Activated CD8-positive, alpha-beta memory T cell treated with anti-CD3 and anti-CD28 coated beads for 4 hours (primary cell): ENCODE data around the gene CALHM6.

Experiments used
- DNase-seq, 2 donors: peaks; one replicate each; pipeline ENCODE4 v3.0.0-alpha.2; 2020; ENCODE audit warnings: low read depth in 2 of 2

Gene CALHM6

DNA sequence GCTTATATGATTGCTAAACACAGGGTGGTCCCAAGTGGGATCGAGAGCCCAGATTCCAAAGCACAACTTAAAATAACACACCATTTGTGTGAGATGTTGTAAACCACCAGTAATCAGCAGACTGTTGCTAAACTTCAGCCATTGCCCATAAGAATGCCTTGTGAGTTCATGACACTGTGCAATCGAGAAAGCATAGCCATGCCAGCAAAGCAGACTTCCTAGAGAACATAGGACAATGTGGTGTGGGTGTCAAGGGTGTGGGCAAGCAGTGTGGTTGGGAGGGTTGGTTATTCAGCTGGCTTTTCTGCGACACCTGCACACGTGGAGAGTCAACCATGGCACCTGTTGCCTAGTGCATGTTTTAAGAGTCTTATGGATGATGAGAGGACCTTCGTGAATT lies 16.1 kb upstream of the CALHM6 start:
- no peak for DNase-seq

DNA sequence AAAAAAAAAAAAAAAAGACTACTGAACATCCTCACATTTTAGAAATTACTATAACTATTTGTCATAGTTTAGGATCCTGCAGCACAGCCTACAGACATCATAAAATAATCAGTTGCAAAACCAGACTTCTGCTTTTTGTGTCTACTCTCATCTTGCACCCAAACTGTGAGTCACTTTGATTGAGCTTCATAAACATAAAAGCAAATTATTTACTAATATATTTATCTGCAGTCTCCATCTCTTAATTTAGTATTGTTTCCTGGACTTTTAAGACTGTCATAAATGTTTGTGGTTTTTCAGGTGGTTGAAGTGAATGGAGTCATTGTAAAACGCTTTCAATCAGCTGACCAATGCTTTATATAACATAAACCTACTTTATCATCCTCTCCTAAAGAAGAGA lies 14.8 kb upstream of the CALHM6 start:
- DNase-seq = no peak

DNA sequence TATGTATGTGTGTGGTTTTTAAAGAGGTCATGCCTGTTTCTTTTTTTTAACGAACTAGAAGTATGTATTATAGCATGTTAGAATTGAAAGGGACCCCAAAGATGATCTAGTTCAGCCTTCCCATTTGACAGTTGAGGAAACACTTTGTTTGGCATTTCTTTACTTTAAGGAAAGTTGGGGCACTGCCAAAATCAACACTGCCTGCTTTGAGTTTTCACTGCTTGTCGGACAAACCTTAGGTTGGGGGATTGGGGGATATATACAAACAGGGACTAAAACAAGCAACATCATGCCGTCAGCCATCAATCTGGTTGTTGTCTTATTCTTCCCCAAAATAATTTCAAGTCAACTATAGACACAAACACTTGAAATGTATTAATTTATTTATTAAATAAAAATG lies 14.1 kb upstream of the CALHM6 start:
- no peak for DNase-seq

DNA sequence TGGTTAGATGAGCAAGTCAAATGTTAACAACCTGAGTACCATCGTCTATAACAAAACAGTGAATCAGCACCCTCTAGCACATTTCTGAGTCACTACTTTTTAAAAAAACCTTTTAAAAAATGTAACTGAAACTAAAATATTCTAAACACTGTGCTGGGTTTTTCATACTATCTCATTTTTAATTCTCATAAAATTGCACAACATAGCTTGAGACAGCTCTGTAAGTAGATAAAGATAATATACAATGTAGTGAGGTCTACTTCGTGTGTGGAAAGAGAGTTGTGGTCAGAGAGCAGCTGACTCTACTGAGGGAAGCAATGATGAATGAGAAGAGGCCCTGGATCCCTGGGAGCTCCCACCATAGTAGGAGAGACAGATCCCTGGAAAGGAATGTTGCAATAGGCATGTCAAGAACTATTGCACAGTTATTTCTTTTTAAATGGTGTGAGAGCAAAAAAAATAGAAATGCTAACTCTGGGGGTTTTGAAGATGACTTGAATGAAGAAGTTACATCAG lies 13.6 kb upstream of the CALHM6 start:
- DNase-seq = no peak

DNA sequence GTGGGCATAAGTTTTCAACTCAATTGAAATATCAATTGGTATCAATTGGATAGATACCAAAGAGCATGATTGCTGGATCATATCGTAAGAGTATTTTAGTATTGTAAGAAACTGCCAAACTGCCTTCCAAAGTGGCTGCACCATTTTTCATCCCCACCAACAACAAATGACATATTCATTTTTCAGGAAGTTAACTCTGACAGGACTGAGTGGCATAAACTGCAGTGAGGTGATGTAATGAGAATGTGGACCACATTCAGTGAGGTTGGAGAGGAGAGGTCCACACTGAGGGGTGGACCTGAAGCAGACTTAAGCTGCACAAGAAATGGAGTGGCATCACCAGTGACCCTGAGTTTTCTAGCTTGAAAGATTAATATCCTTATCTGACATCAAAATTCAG lies 11.6 kb upstream of the CALHM6 start:
- no peak for DNase-seq

DNA sequence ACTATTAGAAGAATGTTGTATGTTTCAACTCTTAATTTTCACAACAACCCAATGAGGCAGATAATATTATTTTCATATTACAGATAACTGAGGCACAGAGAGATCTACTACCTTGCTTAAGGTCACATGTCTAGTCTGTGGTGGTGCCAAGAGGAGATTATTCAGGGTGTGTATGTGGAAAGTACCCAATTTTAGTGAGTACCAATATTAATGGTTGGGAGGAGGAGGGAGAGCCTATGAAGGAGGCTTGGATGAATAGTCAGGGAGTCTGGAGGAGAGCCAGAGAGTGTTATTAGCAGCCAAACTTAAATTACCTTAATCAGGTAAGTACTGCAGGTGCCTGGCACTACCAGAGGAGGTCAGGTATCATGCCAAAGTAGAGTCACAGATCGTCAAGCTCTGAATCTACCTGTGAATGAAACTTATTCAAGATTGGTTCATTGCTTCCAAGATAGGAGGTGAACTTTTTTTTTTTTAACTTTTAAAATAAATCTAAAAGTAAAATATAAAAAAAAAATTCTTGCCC lies 10.9 kb upstream of the CALHM6 start:
- DNase-seq = no peak

DNA sequence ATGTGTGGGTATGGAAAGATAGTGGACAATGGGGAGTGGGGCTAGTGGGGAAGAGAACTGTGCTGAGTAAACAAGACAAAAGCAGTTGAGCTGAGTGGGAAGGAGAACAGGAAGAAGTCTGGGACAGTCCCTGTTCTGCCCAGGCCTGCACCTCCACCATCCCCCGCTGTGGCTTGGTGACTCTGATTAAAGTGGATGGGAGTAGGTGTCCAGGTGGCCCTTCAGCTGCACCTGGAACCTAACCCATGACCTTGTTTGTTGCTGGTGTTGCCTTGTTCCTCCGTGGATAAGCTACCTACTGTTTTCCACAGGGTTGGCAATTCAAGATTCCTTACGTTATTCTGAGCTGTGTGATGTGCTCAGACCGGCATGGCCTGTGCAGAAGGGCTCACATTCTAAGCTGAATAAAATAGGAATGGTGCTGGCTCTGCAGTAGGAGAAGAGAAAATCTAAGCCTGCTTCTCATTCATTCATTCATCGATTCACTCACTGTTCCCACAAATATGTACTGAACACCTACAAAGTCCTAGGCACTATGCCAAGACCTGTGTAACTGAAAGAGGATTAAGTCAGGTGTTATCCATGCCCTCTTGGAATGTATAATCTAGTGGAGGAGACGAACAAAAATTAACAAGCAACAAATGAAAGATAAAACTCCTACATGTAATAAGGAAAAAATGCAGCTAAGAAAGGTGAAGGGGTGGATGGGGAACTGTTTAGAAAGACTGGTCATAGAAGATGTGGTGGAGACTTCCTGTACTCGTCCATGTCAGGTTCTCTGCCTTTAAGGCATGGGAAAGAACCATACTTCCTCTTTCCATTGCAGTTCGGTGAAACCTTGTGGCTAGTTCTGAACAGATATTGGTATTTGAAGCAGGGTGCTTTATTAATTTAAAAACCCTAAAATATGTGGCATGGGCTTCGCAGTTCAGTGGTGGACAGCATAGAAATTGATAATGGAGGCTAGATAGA lies 10.1 kb upstream of the CALHM6 start:
- no peak for DNase-seq

DNA sequence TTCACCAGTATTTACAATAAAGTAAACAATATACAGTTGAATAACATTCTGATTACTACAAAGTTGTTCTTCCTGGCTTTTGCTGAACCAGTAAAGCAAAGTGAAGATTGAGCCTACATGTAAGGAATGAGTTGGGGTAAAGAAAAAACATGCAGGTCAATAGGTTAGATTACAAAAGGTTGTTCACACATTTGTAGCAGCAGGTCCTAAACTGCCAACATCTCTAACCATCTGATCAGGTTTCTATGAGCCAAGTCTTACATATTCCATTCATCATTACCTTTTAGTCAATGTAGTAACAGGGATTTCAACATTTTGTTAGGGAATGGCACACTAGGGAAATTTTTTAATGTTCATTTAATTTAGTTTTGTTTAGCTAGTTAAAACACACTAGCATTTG lies 9.3 kb upstream of the CALHM6 start:
- no peak for DNase-seq

DNA sequence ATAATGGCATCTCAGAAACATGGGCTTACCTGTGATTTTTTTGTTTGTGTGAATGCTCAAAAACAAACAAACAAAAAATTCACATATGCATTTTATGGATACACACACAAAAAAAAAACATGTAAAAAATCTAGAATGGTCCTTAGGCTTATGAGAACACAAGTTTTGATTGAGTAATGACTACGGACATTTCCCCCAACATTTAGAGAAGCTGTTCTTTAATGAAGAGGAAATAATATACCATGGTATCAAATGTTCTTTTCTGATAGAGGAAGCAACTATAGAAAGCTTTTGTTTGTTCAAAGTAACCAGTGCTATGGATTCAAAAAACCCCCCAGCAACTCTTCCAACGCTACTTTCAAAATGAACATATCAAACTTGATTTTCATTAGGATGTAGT lies 8.6 kb upstream of the CALHM6 start:
- DNase-seq = no peak

DNA sequence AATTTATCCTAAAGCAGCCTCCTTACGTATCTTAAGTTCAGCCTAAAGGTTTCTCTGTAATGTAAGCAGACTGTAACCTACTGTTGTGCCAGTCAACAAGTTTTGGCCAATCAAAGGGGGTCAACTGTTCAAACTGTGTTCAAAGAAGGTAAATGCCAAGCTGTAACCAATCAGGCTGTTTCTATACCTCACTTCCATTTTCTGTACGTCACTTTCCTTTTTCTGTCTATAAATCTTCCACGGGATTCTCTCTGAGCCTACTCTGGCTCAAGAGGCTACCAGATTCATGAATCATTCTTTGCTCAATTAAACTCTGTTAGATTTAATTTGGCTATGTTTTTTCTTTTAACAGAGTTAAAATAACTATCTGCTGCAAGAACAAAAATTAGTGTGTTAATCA lies 5.1 kb upstream of the CALHM6 start:
- DNase-seq = no peak

DNA sequence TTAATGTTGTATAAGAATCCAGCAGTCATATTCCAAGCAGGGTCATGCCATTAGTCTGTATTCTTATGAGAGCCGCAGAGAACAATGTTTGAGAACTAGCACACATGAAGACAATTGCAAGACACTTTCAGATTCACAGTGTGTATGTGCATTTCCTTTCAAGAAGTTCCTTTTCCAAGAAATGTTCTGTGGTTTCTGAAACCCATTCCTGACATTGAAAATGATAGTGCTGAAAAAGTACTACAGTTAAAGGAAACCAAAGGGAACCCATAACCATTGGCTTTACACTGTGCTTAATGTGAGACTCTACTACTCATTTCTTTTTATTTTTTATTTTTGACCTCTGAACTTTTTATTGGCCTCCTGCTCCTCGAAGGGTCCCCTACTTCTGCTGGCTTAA lies 4.2 kb upstream of the CALHM6 start:
- no peak for DNase-seq

DNA sequence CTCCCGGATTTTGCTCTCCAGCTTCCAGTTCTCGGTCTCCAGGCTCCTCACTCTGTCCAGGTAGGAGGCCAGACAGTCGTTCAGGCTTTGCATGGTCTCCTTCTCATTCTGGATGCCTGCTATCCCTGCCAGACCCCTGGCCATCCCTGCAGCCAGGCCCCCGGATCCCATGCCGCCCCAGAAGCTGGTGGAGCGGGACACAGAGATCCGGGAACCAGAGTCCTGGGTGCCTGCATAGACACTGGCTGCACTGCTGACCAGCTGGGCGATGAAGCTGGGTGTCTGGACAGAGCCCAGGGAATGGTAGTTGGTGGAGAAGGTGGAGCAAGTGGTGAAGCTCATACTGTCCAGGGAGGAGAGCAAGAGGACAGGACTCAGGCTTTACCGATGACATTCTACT lies 2.9 kb upstream of the CALHM6 start:
- DNase-seq = no peak

DNA sequence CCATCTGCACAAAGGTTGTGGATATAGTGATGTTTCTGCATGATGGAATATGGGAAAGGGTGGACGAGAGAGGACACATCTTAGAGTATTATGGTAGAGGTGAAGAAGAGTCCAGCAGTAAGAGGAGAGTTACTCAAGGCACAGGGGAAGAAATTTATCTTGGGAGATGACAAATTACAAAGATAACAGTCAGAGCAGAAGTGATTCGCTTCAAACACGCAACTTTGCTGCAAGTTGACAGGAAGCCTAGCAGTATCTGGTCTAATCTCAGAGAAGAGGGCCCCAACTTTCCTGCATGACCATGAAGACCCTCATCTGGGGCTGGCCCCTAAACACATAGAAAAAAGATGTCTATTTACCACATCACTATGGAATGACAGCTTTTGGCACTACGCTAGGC lies 1.2 kb upstream of the CALHM6 start:
- no peak for DNase-seq

DNA sequence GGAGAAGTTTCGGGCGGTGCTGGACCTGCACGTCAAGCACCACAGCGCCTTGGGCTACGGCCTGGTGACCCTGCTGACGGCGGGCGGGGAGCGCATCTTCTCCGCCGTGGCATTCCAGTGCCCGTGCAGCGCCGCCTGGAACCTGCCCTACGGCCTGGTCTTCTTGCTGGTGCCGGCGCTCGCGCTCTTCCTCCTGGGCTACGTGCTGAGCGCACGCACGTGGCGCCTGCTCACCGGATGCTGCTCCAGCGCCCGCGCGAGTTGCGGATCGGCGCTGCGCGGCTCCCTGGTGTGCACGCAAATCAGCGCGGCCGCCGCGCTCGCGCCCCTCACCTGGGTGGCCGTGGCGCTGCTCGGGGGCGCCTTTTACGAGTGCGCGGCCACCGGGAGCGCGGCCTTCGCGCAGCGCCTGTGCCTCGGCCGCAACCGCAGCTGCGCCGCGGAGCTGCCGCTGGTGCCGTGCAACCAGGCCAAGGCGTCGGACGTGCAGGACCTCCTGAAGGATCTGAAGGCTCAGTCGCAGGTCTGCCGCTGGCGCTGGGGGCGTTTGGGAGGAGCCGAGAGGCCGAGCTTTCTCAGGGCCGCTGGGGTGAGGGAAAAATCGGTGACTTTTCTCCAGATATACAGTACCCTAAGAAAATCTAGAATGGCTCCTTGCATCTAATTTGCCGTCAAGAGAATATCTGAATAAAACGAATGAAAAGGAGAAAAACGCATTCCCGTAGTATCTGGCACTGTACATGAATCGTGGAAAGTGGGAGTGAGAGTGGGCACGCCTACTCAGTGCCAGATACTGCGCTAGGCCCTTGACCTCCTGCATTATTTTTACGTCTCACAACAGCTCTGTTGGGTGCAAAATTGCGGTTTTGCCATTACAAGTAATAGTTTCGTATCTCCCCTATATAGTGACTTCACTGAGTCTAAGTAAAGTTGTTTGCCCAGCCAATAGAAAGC lies 1.0 kb downstream of the CALHM6 start:
- DNase-seq = peak in 1 of 2 donors; percentile 20

DNA sequence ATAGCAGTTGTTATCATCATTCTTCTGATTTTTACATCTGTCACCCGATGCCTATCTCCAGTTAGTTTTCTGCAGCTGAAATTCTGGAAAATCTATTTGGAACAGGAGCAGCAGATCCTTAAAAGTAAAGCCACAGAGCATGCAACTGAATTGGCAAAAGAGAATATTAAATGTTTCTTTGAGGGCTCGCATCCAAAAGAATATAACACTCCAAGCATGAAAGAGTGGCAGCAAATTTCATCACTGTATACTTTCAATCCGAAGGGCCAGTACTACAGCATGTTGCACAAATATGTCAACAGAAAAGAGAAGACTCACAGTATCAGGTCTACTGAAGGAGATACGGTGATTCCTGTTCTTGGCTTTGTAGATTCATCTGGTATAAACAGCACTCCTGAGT lies 2.1 kb downstream of the CALHM6 start:
- DNase-seq = no peak

DNA sequence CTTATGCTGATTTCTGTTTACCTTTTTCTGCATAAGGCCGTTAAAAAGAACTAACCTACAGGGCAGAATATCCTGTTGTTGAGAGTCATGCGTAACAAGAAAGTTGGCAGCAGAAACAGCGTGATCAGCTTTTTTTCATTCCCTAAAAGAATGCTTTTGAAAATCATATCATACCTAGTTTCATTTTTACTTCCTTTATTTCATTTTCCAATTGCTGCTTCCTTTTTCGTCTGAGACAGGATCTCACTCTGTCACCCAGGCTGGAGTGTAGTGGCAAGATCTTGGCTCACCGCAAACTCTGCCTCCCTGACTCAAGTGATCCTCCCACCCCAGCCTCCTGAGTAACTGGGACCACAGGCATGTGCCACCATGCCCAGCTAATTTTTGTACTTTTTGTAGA lies 4.1 kb downstream of the CALHM6 start:
- no peak for DNase-seq

DNA sequence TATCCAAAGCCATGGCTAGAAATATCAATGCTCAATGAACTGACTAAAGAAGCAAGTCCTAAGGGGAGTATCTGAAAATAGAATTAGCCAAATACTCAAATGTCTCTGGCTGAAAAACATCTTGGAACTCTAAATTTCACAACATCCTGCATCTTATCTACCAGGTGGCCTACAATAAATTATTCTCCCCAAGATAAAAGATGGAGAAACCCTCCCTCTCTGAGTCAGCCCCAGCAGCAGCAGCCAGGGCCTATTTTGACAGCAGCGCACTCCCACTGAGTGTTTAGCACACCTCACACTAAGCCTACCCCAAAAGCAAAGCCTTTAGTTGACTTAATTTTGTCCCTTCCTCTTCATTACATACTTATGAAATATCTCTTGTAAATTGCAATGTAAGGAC lies 5.9 kb downstream of the CALHM6 start:
- no peak for DNase-seq

DNA sequence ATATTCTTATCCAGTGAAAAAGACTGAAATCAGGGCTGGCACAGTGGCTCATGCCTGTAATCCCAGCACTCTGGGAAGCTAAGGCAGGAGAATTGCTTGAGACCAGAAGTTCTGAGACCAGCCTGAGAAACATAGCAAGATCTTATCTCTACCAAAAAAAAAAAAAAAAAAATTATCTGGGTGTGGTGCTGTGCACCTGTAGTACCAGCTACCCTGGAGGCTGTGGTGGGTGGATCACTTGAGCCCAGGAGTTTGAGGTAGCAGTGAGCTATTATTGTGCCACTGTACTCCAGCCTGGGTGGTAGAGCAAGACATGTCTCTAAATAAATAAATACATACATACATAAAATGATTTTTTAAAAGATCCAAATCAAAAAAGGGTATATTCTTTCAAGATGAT lies 6.3 kb downstream of the CALHM6 start:
- DNase-seq = no peak

DNA sequence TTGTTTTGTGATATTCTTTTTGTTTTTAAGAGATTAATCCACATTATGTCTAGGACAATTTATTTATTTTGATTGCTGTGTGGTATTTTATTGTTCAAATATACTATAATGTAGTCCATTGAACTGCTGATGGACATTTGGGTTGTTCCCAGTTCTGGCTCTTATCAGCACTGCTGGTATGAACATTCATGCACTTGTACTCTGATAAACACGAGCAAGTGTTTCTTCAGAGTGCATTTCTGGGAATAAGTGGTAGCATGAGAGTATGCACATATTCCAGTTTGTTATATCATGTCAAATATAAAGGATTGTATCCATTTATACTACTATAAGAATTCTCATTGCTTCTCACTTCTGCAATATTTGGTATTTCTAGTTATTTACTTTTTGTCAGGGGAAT lies 7.1 kb downstream of the CALHM6 start:
- no peak for DNase-seq

DNA sequence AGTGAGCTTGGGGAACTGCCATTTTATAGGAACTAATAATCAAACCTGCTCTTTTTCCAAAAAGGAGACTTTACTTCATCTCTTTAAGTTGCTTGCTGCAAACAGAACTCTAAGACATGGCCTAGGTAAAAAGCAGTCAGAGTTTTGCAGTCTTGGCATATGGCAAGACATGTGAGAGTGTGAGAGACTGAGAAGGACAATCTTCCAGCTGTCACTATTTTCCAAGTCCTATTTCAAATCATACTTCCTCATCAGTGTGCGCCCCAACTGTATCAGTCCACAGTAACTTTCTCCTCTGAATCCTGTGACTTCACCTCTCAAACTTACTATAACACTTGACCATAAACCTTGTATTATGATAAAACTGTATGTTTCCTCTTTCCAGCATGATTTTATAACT lies 10.4 kb downstream of the CALHM6 start:
- no peak for DNase-seq

DNA sequence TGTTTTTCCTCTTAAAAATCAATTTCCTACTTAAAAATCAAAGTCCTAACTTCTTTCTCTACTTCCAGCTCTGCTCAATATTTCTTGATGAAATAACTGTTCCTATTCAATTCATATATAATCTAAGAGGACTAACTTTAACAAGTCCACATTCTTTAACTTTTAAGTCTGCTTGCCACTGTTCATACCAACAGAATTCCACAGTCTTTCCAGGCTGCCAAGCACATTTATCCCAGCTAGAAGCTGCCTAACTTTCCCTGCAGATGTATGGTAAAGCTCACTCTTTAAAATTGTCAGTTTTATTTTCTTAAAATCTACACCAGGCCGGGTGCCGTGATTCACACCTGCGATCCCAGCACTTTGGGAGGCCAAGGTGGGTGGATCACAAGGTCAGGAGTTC lies 11.5 kb downstream of the CALHM6 start:
- no peak for DNase-seq

DNA sequence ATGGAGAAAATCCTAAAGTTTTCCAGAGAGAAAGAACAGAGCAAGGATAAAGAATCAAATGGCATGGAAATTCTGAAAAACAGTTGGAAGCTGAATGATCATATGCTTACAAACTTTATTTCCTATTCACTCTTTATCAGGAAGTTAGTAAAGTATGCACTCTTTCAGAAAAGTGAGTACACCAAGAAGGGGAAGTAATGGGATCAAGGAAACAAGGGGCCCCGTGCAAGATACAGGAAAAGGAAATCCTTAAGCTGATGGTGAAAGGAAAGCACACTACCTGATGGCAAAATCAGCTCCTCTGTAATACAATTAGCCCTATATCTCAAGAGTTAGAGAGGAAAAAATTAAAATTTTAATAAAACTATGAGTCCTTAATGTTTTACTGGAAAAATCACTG lies 14.0 kb downstream of the CALHM6 start:
- DNase-seq = no peak
